WTC11 (cell line): ENCODE data around the gene RCAN2.

Experiments used
- ATF1 ChIP-seq: sonication (generic); formaldehyde crosslinking; IDR thresholded peaks from 2 replicates; pipeline ENCODE4 v1.8.1; 2023; ENCODE audit warnings: mild to moderate bottlenecking, moderate library complexity, missing genetic modification reagents
- FOXJ3 ChIP-seq: sonication (generic); formaldehyde crosslinking; IDR thresholded peaks from 2 replicates; pipeline ENCODE4 v1.9.0; 2021; ENCODE audit warnings: missing genetic modification reagents, mild to moderate bottlenecking, borderline replicate concordance
- GRHL2 ChIP-seq: fragments of 250-450 bp; sonication (Bioruptor Pico); IDR thresholded peaks from 2 replicates; pipeline ENCODE4 v1.8.0; 2022; ENCODE audit warnings: mild to moderate bottlenecking, moderate library complexity; ENCODE audit not compliant: insufficient replicate concordance, severe bottlenecking
- NR3C1 ChIP-seq: sonication (generic); formaldehyde crosslinking; conservative IDR thresholded peaks from 2 replicates; pipeline ENCODE4 v1.8.1; 2023; ENCODE audit warnings: low read depth, mild to moderate bottlenecking, missing genetic modification reagents
- RELA ChIP-seq: sonication (generic); formaldehyde crosslinking; IDR thresholded peaks from 2 replicates; pipeline ENCODE4 v1.8.1; 2022; ENCODE audit warnings: missing genetic modification reagents, mild to moderate bottlenecking, borderline replicate concordance
- TF ChIP-seq, protein P1 (sequence below): fragments of 200-600 bp; IDR thresholded peaks from 2 replicates; pipeline ENCODE4 v1.8.0; 2022; ENCODE audit warnings: antibody characterized with exemption
- TF ChIP-seq, protein P2 (sequence below): sonication (generic); formaldehyde crosslinking; IDR thresholded peaks from 2 replicates; pipeline ENCODE4 v1.8.0; 2022; ENCODE audit warnings: mild to moderate bottlenecking, missing genetic modification reagents
- TF ChIP-seq, protein P3 (sequence below): sonication (generic); formaldehyde crosslinking; IDR thresholded peaks from 2 replicates; pipeline ENCODE4 v1.8.0; 2022; ENCODE audit warnings: mild to moderate bottlenecking, missing genetic modification reagents

DNA sequence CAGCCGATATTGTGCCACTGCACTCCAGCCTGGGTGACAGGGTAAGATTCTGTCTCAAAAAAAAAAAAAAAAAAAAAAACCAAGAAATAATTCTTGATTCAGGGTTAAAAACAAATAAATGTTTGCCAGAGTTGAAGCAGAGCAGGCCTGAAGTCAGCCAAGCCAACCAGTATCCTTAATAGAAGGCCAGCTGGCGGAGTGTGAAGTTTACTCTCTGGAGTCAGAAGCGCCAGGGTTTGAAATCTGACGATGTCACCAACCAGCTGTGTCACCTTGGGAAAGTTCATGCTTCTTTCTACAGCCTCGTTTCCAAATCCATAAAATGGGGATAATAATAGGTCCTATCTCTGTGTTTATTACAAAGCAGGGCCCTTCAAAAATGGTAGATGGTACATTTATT, 247.5 kb downstream of the RCAN2 start:
- TF ChIP-seq, protein P1, sequence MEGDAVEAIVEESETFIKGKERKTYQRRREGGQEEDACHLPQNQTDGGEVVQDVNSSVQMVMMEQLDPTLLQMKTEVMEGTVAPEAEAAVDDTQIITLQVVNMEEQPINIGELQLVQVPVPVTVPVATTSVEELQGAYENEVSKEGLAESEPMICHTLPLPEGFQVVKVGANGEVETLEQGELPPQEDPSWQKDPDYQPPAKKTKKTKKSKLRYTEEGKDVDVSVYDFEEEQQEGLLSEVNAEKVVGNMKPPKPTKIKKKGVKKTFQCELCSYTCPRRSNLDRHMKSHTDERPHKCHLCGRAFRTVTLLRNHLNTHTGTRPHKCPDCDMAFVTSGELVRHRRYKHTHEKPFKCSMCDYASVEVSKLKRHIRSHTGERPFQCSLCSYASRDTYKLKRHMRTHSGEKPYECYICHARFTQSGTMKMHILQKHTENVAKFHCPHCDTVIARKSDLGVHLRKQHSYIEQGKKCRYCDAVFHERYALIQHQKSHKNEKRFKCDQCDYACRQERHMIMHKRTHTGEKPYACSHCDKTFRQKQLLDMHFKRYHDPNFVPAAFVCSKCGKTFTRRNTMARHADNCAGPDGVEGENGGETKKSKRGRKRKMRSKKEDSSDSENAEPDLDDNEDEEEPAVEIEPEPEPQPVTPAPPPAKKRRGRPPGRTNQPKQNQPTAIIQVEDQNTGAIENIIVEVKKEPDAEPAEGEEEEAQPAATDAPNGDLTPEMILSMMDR: no peak
- TF ChIP-seq GRHL2 (CRISPR knock-in tag): no peak
- no peak for TF ChIP-seq NR3C1 (CRISPR knock-in tag)
- TF ChIP-seq, protein P2, sequence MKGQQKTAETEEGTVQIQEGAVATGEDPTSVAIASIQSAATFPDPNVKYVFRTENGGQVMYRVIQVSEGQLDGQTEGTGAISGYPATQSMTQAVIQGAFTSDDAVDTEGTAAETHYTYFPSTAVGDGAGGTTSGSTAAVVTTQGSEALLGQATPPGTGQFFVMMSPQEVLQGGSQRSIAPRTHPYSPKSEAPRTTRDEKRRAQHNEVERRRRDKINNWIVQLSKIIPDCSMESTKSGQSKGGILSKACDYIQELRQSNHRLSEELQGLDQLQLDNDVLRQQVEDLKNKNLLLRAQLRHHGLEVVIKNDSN (CRISPR knock-in tag): no peak
- TF ChIP-seq ATF1 (CRISPR knock-in tag): no peak
- TF ChIP-seq, protein P3, sequence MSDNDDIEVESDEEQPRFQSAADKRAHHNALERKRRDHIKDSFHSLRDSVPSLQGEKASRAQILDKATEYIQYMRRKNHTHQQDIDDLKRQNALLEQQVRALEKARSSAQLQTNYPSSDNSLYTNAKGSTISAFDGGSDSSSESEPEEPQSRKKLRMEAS (CRISPR knock-in tag): no peak
- TF ChIP-seq FOXJ3: no peak
- TF ChIP-seq RELA (CRISPR knock-in tag): no peak
